ENCODE data around the gene REPS1.

GRCh38 chr6:138897031-138897430 is 91.0 kb downstream of the REPS1 start:
- no peak for TF ChIP-seq CTCF (IDR thresholded peaks at IDR 0.05 in 4 of 5, conservative IDR thresholded peaks at IDR 0.05 in 1 of 5)
- TF ChIP-seq POLR2A (IDR thresholded peaks at IDR 0.05) = no peak

Data from gastrocnemius medialis (tissue), 4 donors.